IgD-negative memory B cell (primary cell): ENCODE data around the gene CAPZB. TPM values are rescaled to one million over a fixed set of nuclear protein-coding genes. Genes with fewer than 3 reads are reported as not detected.

ENCODE experiments used
- H3K27ac Mint-ChIP-seq, 3 donors: one replicate each; pipeline ENCODE4 v1.8.0; 2020 to 2022; ENCODE audit warnings: mild to moderate bottlenecking in 3 of 3, mixed read lengths in 3 of 3, moderate library complexity in 1 of 3
- H3K27me3 Mint-ChIP-seq: one replicate; pipeline ENCODE4 v1.8.0; 2021; ENCODE audit warnings: mixed read lengths
- H3K36me3 Mint-ChIP-seq: one replicate; pipeline ENCODE4 v1.8.0; 2020; ENCODE audit warnings: mild to moderate bottlenecking, mixed read lengths
- H3K4me1 Mint-ChIP-seq, 3 donors: one replicate each; pipeline ENCODE4 v1.8.0; 2020 to 2022; ENCODE audit warnings: mixed read lengths in 3 of 3, mild to moderate bottlenecking in 1 of 3
- H3K4me3 Mint-ChIP-seq, 4 donors: one replicate each; pipeline ENCODE4 v1.8.0; 2020 to 2022; ENCODE audit warnings: mild to moderate bottlenecking in 4 of 4, mixed read lengths in 4 of 4, moderate library complexity in 3 of 4
- H3K9me3 Mint-ChIP-seq, 3 donors: one replicate each; pipeline ENCODE4 v1.8.0; 2020 to 2021; ENCODE audit warnings: mixed read lengths in 3 of 3, mild to moderate bottlenecking in 1 of 3
- polyA plus RNA-seq: library from polyadenylated mRNA; unstranded; fragments of 300-500 nt; fragmentation: Illumina TruSeq; gene quantifications from one replicate; pipeline ENCODE4 v1.2.3, GENCODE V29; 2021

The CAPZB gene
- polyA plus RNA-seq, 1 donor from 2014 or later: 419 TPM

DNA sequence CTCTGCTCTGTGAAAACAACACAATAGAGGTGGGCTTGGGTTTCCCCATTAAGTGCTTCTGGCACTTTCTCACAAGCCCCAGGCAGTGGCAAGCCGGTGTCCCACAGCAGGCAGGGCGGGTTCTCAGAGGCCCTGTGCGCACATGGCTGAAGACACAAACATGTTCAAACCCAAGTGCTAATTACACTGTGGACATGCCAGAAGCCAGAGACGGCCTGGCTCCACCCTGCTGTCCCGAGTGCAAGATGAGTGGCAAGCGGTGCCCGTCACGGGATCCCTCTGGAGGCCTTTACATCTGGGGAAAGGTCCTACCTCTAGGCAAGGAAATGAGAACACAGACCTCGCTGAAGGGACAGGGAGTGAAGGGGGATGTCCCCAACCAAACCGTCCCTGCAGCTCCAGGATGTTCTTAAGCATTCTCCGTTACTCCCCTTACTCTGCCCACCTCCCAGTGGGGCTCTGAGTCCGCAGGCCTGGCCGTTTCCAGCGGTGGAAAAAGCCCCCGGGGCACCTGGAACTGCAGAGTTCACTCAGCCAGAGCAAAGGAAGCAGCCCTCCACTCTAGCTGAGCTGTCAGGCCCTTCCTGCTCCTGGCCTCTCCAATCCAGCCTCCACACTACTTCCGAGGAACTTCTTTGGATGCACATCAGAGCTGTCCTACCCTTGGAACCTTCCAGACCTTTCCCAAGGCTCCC lies 115.8 kb downstream of the CAPZB start:
- H3K4me3 Mint-ChIP-seq: no peak overlapping the region
- H3K9me3 Mint-ChIP-seq: no peaks in the 10 kb centered on the region
- H3K36me3 Mint-ChIP-seq: no peaks in the 10 kb centered on the region
- H3K4me1 Mint-ChIP-seq: peaks cover 0 to 2% (median under 1%) of the 10 kb centered on the region in 3 donors
- no peaks in the 10 kb centered on the region for H3K27me3 Mint-ChIP-seq
- peak overlapping the region in 1 of 3 donors; percentile 31 for H3K27ac Mint-ChIP-seq

DNA sequence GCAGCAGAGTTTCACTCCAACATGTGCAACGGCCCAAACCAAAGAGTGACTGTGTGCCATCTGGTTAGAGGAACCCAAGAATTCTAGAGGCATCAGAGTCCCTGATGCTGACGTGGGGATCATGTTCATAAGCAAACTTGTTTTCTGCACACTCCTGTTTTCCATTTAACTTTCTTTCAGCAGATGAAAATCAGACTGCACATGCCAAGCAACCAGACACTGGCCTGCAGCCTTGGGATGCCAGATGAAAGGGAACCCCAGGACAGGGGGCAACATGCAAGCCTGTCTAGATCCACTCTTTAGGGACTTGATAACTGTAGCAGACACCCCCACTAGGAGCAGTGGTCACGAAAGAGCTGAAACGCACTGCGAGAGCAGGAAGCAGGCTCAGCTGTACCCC lies 116.4 kb downstream of the CAPZB start:
- no peaks in the 10 kb centered on the region for H3K36me3 Mint-ChIP-seq
- H3K4me1 Mint-ChIP-seq: peaks cover 0 to 5% (median 2%) of the 10 kb centered on the region in 3 donors
- H3K4me3 Mint-ChIP-seq: no peak overlapping the region
- H3K9me3 Mint-ChIP-seq: no peaks in the 10 kb centered on the region
- no peaks in the 10 kb centered on the region for H3K27me3 Mint-ChIP-seq
- no peak overlapping the region for H3K27ac Mint-ChIP-seq

DNA sequence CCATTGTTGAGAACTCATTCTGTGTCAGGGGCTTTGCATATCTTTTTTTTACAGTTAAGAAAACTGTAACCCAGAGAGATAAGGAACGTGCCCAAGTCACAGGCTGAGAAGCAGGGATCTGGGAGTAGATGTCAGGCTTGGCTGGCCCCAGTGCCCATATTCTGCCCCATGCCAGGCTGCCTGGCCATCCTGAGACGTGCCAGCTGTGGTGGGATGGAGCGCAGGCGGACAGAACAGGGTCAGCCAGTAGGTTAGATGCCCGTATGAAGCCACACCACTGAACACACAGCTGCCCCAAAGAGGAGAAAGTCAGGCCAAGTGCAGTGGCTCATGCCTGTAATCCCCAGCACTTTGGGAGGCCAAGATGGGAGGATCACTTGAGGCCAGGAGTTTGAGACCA lies 117.3 kb downstream of the CAPZB start:
- Mint-ChIP-seq H3K36me3 (no peaks in the 10 kb centered on the region), H3K4me1 (peaks cover 0 to 7% (median 2%) of the 10 kb centered on the region in 3 donors), H3K4me3 (no peak overlapping the region), H3K27me3 (no peaks in the 10 kb centered on the region), H3K9me3 (no peaks in the 10 kb centered on the region), H3K27ac (no peak overlapping the region)

DNA sequence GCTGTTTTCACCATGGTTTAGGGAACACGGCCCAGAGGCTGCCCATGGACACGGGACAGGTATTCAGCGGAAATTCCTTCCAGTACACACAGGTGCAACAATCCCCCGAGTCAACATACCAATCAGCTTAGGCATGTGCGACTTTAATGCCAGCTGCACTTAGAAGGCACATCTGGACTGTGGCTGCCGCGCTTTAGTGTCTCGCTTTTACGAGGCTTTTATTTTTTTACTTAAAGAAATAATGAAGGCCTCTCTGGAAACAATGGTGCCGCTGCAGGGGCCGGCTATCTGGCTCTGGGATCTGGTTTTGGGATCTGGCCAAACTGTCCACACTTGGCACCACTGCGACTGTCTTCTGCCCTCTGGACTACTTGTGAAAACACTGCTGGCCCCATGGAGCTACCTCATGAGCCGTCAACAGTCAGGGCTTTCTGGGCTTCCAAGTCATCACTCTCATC lies 117.7 kb downstream of the CAPZB start:
- Mint-ChIP-seq H3K27me3 (no peaks in the 10 kb centered on the region), H3K9me3 (no peaks in the 10 kb centered on the region), H3K4me1 (peaks cover 0 to 7% (median 2%) of the 10 kb centered on the region in 3 donors), H3K4me3 (no peak overlapping the region), H3K27ac (no peak overlapping the region), H3K36me3 (no peaks in the 10 kb centered on the region)

DNA sequence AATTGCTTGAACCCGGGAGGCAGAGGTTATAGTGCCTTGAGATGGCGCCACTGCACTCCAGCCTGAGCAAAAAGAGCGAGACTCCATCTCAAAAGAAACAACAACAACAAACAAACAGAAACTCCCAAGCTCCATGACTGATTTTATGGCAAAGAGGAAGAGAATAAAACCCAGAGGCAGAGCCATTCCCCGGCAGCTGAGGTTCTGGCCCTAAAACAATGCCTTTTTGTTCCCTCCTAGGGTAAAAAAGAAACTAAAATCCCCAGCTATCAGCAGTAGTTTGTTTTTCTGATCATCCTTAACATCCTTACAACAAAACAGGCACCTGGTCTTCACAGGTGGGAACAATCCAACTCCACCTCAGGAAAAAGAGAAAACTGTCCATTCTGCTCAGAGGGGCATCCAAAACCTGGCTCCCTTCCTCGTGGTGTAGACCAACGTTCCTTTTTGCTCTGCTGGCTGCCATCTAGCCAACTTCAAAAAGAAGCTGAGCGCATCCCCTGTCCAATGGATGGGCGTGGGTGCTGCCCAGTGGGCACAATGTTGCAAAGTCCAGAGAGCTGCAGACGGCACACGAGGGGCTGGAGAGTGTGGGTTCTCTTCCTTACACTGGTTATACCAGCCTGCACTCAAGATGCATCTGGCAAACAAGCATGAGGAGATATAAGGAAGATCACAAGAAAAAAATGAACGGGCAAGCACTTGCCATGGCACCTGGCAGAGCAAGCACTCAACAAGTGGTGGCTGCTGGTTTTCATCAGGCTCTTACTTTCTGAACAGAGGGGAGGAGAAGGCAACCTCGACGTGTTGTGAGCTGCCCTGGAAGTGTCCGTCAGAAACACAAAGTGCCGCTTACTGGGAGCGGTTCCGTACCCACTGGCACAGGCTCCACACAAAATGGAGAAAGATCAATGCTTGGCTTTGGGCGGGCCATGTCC lies 118.5 kb downstream of the CAPZB start:
- H3K4me3 Mint-ChIP-seq: no peak overlapping the region
- H3K27me3 Mint-ChIP-seq: no peaks in the 10 kb centered on the region
- no peaks in the 10 kb centered on the region for H3K9me3 Mint-ChIP-seq
- H3K36me3 Mint-ChIP-seq: no peaks in the 10 kb centered on the region
- peaks cover 0 to 7% (median 2%) of the 10 kb centered on the region in 3 donors for H3K4me1 Mint-ChIP-seq
- H3K27ac Mint-ChIP-seq: peak overlapping the region in 1 of 3 donors; percentile 80

DNA sequence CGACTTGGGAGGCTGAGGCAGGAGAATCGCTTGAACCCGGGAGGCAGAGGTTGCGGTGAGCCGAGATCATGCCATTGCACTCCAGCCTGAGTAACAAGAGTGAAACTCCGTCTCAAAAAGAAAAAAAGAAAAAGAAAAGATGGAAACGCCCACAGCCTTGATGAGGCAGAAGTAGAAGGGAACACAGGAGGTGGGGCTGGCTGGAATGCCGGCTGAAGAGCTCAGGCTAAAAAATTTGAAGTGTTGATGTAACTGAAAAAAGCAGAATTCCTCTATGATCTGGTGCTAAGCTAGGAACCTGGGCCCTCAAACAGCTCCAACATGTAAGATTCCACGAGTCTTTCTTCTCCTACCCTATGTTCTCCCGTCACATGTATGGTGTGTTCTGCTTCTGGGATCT lies 119.6 kb downstream of the CAPZB start:
- Mint-ChIP-seq H3K36me3 (no peaks in the 10 kb centered on the region), H3K4me3 (no peak overlapping the region), H3K9me3 (no peaks in the 10 kb centered on the region), H3K27me3 (no peaks in the 10 kb centered on the region), H3K4me1 (peaks cover 5 to 13% (median 9%) of the 10 kb centered on the region in 3 donors), H3K27ac (no peak overlapping the region)

DNA sequence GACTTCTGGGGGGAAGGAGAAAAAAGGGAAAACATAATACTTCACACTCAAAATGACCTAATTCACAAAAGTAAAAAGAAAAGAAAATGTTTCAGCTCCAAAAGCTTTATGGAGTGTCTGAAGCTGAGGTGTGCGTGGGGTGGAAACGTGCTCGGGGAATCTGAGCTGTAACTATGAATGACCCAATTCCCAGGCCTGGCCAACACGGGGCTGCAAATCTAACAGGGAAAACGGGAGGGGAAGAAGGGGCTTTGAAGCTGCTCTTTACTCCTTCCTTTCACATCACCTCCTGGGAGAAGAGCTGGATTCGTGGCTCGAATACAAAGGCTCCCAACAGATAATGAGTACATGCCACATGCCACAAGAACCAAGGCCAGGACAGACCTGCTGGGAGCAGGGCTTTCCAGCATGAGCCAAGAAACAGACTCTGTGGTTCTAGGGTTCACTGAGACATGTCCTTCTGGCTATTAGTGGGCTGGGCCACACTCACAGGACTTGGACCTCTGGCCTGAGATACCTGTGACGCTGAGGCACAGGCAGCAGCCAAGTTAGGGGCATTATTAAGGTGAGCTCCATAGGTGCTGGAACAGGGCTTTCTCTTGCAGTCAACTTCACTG lies 121.7 kb downstream of the CAPZB start:
- peaks cover 5 to 13% (median 9%) of the 10 kb centered on the region in 3 donors for H3K4me1 Mint-ChIP-seq
- H3K36me3 Mint-ChIP-seq: no peaks in the 10 kb centered on the region
- H3K4me3 Mint-ChIP-seq: peak overlapping the region in 1 of 4 donors; percentile 43
- H3K27ac Mint-ChIP-seq: peak overlapping the region; percentile 19 to 72 (median 39)
- H3K27me3 Mint-ChIP-seq: no peaks in the 10 kb centered on the region
- H3K9me3 Mint-ChIP-seq: no peaks in the 10 kb centered on the region

DNA sequence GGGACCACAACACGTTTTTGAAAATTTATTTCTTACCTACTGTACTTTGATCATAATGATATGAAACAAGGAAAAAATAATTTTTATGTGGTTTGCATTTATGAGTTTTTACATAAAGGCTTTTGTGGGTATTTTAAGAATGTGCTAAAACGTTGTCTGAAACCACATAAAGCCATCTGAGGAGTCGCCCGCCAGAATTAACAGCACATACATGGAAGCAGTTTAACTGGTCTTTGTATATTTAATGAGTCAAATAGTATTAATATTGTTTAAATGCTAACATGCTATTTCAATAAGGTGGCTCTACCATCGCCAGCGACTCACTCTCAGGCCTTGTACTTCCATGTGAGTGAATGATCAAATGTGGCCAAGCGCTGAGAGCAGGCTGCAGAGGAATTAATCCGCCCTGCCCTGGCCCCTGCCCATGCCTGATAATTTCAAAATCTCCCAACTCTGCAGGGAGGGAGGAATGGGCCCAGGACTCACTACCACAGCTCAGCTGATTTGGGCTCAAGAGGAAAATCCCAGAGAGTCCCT lies 123.7 kb downstream of the CAPZB start:
- Mint-ChIP-seq H3K4me3 (no peak overlapping the region), H3K4me1 (peaks cover 5 to 13% (median 9%) of the 10 kb centered on the region in 3 donors), H3K27me3 (no peaks in the 10 kb centered on the region), H3K9me3 (no peaks in the 10 kb centered on the region), H3K27ac (no peak overlapping the region), H3K36me3 (peaks cover 2% of the 10 kb centered on the region)

DNA sequence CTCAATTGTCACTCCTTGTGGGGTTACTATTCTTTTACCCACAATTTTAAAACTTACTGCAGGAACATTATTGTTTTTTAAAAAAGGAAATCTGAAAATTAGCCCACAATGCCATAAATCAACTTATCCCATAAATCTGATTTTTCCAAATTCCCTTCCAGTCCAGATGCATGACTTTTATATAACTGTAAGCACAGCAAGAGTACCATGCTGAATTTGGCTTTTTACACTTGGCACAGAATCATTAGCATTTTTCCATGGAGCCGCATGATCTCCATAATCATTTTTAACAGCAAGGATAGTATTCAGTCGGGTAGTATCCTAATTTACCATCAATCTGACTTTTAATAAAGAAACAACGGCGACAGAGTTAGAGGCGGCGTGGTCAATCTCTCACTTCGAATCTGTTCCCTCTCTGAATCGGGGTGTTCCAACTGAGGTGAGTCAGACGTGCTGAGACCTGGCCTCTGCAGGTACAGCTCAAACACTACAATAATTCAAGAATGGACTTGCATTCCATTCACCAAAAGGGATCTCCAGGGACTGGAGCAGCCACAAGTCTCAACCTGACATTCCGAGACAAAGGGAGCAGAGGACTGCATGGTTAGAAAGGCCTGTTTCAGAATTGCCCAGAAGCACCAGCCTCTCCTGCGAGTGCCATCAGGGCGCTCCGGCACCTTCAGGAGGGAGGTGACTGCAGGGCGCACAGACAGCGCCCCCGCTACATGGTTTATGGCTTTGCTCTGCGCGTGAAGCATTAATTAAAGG lies 124.3 kb downstream of the CAPZB start:
- Mint-ChIP-seq H3K36me3 (peaks cover 2% of the 10 kb centered on the region), H3K4me3 (no peak overlapping the region), H3K4me1 (peaks cover 5 to 13% (median 9%) of the 10 kb centered on the region in 3 donors), H3K9me3 (no peaks in the 10 kb centered on the region), H3K27me3 (no peaks in the 10 kb centered on the region), H3K27ac (no peak overlapping the region)

DNA sequence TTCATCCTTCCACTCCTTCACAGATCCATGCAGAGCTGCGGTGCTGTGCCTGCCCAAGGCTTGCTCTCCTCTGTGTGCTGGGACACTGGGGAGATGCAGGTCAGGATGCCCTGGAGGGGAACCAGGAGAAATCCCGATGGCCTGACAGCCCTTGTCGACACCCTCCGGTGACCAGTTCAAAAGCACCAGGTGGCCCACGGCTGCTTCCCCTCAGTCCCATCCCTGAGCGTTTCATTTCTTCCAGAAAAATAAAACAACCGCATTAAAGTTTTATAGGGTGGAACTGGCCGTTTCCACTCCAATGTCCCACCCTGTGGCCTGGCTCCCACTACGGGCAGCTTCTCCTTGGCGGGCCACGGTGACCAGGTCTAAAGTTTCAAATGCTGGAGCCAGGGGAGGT lies 124.9 kb downstream of the CAPZB start:
- no peaks in the 10 kb centered on the region for H3K27me3 Mint-ChIP-seq
- peaks cover 5 to 13% (median 9%) of the 10 kb centered on the region in 3 donors for H3K4me1 Mint-ChIP-seq
- peaks cover 5% of the 10 kb centered on the region for H3K36me3 Mint-ChIP-seq
- peak overlapping the region in 1 of 3 donors; percentile 52 for H3K27ac Mint-ChIP-seq
- H3K4me3 Mint-ChIP-seq: no peak overlapping the region
- H3K9me3 Mint-ChIP-seq: no peaks in the 10 kb centered on the region

DNA sequence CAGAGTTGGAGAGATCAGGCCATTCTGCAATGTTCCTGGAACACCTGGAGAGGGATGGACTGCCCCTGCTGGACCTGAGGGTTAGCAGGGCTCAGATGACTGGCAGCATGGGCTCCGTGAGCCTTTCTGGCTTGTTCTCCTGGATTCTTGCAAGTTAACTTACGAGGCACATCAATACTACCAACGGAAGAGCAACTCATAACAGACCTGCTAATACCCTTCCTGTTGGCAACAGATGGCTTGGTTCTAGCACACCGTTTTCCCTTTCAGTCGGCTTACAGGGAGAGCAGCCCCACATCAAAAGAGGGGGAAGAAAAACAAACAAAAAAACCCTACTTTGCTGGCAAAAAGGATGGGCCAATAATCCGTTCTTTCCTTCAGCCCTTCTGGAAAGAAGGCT lies 125.3 kb downstream of the CAPZB start:
- peaks cover 5% of the 10 kb centered on the region for H3K36me3 Mint-ChIP-seq
- no peak overlapping the region for H3K4me3 Mint-ChIP-seq
- H3K4me1 Mint-ChIP-seq: peaks cover 5 to 13% (median 9%) of the 10 kb centered on the region in 3 donors
- no peaks in the 10 kb centered on the region for H3K9me3 Mint-ChIP-seq
- peak overlapping the region in 1 of 3 donors; percentile 52 for H3K27ac Mint-ChIP-seq
- H3K27me3 Mint-ChIP-seq: no peaks in the 10 kb centered on the region

DNA sequence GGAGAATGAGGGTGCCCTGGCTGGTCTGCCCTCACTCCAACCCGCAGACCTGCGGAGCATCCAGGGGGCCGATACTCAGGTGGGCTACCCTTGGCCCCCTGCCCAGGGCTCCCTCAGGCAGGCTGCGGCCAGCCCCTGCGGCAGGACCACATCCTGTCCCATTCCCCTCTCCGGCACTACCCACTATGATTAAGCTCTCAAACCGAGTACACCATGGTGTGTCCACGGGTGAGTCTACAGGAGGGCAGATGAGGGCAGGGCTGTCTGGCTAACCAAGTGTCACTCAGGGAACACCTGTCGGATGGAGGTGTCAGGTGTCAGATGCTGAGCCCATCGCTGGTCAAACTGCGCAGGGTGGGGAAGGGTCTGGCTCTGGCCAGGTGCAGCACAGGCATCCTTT lies 126.0 kb downstream of the CAPZB start:
- Mint-ChIP-seq H3K27ac (no peak overlapping the region), H3K4me1 (peaks cover 5 to 9% (median 6%) of the 10 kb centered on the region in 3 donors), H3K36me3 (peaks cover 5% of the 10 kb centered on the region), H3K9me3 (no peaks in the 10 kb centered on the region), H3K4me3 (no peak overlapping the region), H3K27me3 (no peaks in the 10 kb centered on the region)

DNA sequence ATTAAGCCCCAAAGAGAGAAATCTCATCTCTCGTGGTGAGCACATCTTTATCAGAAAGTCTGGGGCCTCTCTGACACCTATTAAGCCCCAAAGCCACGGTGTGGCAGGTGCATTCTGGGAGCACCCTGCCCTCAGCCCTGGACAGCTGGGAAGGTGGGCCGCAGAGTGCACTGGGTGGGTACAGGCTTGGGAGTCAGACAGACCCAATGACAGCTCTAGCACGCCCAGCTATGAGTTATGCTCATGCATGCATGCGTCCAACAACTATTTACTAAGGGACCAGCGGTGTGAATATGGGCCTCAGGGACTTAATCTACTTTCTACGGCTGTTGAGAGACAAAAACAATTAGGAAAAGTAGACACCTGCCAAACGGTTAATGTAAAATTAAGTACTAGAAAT lies 126.6 kb downstream of the CAPZB start:
- Mint-ChIP-seq H3K4me3 (no peak overlapping the region), H3K9me3 (no peaks in the 10 kb centered on the region), H3K4me1 (peaks cover 5 to 8% (median 6%) of the 10 kb centered on the region in 3 donors), H3K27ac (no peak overlapping the region), H3K27me3 (no peaks in the 10 kb centered on the region), H3K36me3 (peaks cover 5% of the 10 kb centered on the region)

DNA sequence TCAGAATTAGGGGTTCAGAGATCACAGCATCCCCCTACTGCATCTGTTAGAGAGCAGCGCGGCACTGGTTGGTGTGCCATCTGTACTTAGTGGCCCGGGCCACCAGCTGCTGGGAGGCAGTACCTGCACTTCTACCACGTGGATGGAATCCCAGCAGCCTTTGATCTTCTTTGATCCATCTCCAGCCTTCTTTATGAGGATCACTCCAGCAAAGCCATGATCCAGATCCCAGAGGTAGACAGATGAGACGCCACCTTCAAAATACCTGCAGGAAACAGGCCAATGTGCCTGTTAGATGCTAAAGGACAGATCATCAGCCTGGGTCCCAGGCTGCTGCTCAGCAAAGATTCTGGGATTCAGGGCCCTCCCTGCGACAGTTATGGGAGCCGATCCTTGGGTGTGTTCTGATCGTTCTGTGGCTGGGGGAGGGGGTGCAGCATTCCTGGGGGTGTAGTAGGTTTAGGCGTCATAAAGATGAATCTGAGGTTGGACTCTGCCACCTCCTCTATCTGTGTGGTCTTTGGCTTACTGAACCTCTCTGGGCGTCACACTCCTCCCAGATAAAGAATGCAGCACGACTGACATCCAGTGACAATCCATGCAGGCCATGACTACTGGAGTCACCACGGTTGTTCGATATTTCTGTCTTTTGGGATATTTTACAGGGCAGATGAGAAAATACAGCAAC lies 127.9 kb downstream of the CAPZB start:
- H3K27me3 Mint-ChIP-seq: no peaks in the 10 kb centered on the region
- H3K4me1 Mint-ChIP-seq: peaks cover 5 to 6% (median 6%) of the 10 kb centered on the region in 3 donors
- no peak overlapping the region for H3K4me3 Mint-ChIP-seq
- H3K36me3 Mint-ChIP-seq: peaks cover 5% of the 10 kb centered on the region
- no peaks in the 10 kb centered on the region for H3K9me3 Mint-ChIP-seq
- H3K27ac Mint-ChIP-seq: peak overlapping the region in 2 of 3 donors; percentile 41 to 45
